ENCODE results near the gene ANXA4. TPM values are rescaled to one million over a fixed set of nuclear protein-coding genes. Genes with fewer than 3 reads are reported as not detected.
A peak's percentile ranks its signal among the peaks of the same experiment; 100 is the strongest.

ANXA4 gene
- polyA plus RNA-seq (2013): 59.5 TPM

DNA sequence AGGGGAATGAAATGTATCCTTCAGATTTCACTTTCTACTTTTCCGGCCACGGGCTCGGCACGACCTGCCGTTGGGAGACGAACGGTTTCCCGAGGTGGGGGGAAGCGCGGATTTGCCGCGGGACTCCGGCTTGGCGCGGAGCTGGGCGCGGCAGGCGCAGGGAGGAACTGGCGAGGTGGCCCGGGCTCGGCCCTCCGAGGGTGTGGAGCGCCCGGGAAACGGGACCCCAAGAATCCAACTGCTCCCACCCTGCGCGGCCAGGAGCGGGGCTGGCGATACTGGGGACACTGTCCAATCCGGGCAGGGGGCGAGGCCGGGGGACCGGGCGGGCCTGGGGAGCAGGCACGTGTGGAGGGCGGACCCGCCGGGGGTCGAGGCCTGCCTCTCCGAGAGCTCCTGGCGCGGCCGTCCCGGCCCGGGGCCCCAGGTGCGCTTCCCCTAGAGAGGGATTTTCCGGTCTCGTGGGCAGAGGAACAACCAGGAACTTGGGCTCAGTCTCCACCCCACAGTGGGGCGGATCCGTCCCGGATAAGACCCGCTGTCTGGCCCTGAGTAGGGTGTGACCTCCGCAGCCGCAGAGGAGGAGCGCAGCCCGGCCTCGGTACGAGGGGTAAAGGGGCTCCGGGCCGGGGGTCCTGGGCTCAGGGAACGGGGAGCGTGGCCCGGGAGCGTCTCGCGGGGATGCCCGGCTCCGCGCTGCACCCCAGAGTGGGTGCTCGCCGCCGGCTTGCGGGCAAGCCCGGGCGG, at the start of gene ANXA4:
ANXA4 (plus strand) TSS at position 560 of the 747 bp plus-strand sequence. CDS start 39,432 bp downstream, outside the sequence.
- Histone ChIP-seq H3K27ac (ENCODE audit: insufficient read depth in 1 of 2, low read depth in 1 of 2, low read length in 2 of 2, poor library complexity in 1 of 2, severe bottlenecking in 2 of 2) (peak within 1 kb of the TSS; percentile 54 to 71), H3K9me3 (ENCODE audit: control extremely low read depth in 1 of 5, control insufficient read depth in 4 of 5, insufficient read depth in 2 of 5, low read depth in 1 of 5, low read length in 4 of 5) (no peaks in the 10 kb centered on the region), H3K27me3 (replicated peaks in 2 of 5; ENCODE audit: control insufficient read depth in 4 of 5, insufficient read depth in 5 of 5, low read length in 4 of 5) (no peaks in the 10 kb centered on the region), H3K4me3 (ENCODE audit: control insufficient read depth in 1 of 7, extremely low read depth in 1 of 7, insufficient read depth in 4 of 7, low read depth in 2 of 7, low read length in 6 of 7) (peak within 1 kb of the TSS; percentile 71 to 95 (median 76)), H3K36me3 (ENCODE audit: control insufficient read depth in 4 of 4, insufficient read depth in 4 of 4, low read length in 3 of 4) (no peaks in the 10 kb centered on the region), H3K4me1 (ENCODE audit: control extremely low read depth in 1 of 4, control insufficient read depth in 4 of 4, insufficient read depth in 4 of 4, low read length in 3 of 4) (peaks cover 2 to 26% (median 17%) of the 10 kb centered on the region in 4 experiments)
- peak; percentile 42 to 59 (median 53) for DNase-seq
- WGBS (ENCODE audit: insufficient coverage): 0% methylated on average over 65 of the region's 75 CpGs
- POLR2A ChIA-PET: interaction anchor here (0.9 to 2.1 kb wide), 6 partner anchors 16 to 74 kb away, joined by 3 to 10 read pairs (median 4); no protein-coding TSS in a partner anchor
- CTCF ChIA-PET: interaction anchor here (0.5 to 4.4 kb wide), 13 partner anchors 10 to 87 kb away, joined by 3 to 23 read pairs (median 3); no protein-coding TSS in a partner anchor

DNA sequence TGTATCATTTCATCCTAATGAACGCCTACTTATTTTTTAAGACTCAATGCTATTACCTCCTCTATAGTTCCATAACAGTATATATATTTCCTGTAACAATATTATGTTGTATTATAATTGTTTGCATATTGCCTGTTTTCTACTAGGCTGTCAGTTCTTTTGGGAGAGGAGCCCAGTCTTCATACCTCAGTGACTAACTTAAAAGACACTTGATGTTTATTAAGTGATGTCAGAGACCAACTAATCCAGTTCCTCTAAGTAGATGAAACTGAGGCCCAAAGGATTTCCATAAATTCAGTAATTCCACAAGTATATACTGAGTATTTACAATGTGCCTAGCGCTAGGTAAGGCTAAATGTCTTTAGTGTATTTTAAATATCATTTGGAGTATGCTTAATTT, 49.5 kb upstream of the ANXA4 start:
- H3K9me3 ChIP-seq (ENCODE audit: control extremely low read depth in 1 of 5, control insufficient read depth in 4 of 5, insufficient read depth in 2 of 5, low read depth in 1 of 5, low read length in 4 of 5): no peaks in the 10 kb centered on the region
- H3K4me3 ChIP-seq (ENCODE audit: control insufficient read depth in 1 of 7, extremely low read depth in 1 of 7, insufficient read depth in 4 of 7, low read depth in 2 of 7, low read length in 6 of 7): no peak overlapping the region
- H3K4me1 ChIP-seq (ENCODE audit: control extremely low read depth in 1 of 4, control insufficient read depth in 4 of 4, insufficient read depth in 4 of 4, low read length in 3 of 4): peaks cover 9 to 27% (median 22%) of the 10 kb centered on the region in 4 experiments
- H3K27me3 ChIP-seq (replicated peaks in 2 of 5; ENCODE audit: control insufficient read depth in 4 of 5, insufficient read depth in 5 of 5, low read length in 4 of 5): no peaks in the 10 kb centered on the region
- ChIA-PET POLR2A (no interaction called here), CTCF (no interaction called here)
- DNase-seq: no peak
- H3K27ac ChIP-seq (ENCODE audit: insufficient read depth in 1 of 2, low read depth in 1 of 2, low read length in 2 of 2, poor library complexity in 1 of 2, severe bottlenecking in 2 of 2): no peak overlapping the region
- no peaks in the 10 kb centered on the region for H3K36me3 ChIP-seq (ENCODE audit: control insufficient read depth in 4 of 4, insufficient read depth in 4 of 4, low read length in 3 of 4)
- no CpG with 5 or more reads among the region's 2 CpGs for WGBS (ENCODE audit: insufficient coverage)

DNA sequence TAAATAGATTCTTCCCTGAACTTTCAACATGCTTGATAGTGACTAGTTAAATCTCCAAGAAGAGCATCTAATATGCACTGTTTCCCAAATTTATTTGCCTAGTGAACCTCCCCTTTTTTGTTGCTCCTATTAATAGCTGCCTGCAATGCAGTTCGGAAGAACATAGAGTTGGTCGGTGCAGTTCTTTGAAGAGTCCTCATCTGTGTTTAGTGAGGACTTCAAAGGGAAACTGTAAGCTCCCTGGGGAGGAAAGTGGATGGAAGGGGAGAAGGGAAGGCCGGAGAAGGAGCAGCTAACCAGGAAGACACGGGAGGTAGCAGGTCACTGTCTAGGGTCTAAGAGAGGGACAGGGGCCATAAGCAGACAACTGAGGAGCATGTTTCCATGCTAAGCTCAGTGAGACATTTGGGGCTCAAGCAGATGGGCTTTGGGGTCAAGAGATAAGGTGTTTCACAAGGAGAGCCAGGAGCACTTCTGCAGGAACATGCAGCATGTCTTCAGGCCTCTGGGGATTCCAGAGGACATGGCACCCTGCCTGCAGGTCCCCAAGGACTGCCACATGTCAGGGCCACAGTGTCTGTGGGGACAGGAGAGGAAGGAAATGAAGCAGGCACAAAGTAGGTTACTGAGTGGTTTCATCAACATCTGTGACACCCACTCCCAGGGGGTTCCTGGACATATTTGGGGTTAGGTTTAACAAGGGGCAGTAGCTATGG, 48.7 kb upstream of the ANXA4 start:
- no peaks in the 10 kb centered on the region for H3K9me3 ChIP-seq (ENCODE audit: control extremely low read depth in 1 of 5, control insufficient read depth in 4 of 5, insufficient read depth in 2 of 5, low read depth in 1 of 5, low read length in 4 of 5)
- no peak overlapping the region for H3K4me3 ChIP-seq (ENCODE audit: control insufficient read depth in 1 of 7, extremely low read depth in 1 of 7, insufficient read depth in 4 of 7, low read depth in 2 of 7, low read length in 6 of 7)
- peak overlapping the region in 1 of 2 experiments; percentile 11 for H3K27ac ChIP-seq (ENCODE audit: insufficient read depth in 1 of 2, low read depth in 1 of 2, low read length in 2 of 2, poor library complexity in 1 of 2, severe bottlenecking in 2 of 2)
- no peaks in the 10 kb centered on the region for H3K27me3 ChIP-seq (replicated peaks in 2 of 5; ENCODE audit: control insufficient read depth in 4 of 5, insufficient read depth in 5 of 5, low read length in 4 of 5)
- POLR2A ChIA-PET: no interaction called here
- peak in 2 of 3 donors; percentile 74 to 77 for DNase-seq
- H3K4me1 ChIP-seq (ENCODE audit: control extremely low read depth in 1 of 4, control insufficient read depth in 4 of 4, insufficient read depth in 4 of 4, low read length in 3 of 4): peaks cover 9 to 27% (median 22%) of the 10 kb centered on the region in 4 experiments
- CTCF ChIA-PET: interaction anchor here (0.6 to 1.6 kb wide), 4 partner anchors 22 to 133 kb away, joined by 3 to 5 read pairs (median 3); no protein-coding TSS in a partner anchor
- WGBS (ENCODE audit: insufficient coverage): 94% methylated on average over 3 of the region's 4 CpGs
- no peaks in the 10 kb centered on the region for H3K36me3 ChIP-seq (ENCODE audit: control insufficient read depth in 4 of 4, insufficient read depth in 4 of 4, low read length in 3 of 4)

DNA sequence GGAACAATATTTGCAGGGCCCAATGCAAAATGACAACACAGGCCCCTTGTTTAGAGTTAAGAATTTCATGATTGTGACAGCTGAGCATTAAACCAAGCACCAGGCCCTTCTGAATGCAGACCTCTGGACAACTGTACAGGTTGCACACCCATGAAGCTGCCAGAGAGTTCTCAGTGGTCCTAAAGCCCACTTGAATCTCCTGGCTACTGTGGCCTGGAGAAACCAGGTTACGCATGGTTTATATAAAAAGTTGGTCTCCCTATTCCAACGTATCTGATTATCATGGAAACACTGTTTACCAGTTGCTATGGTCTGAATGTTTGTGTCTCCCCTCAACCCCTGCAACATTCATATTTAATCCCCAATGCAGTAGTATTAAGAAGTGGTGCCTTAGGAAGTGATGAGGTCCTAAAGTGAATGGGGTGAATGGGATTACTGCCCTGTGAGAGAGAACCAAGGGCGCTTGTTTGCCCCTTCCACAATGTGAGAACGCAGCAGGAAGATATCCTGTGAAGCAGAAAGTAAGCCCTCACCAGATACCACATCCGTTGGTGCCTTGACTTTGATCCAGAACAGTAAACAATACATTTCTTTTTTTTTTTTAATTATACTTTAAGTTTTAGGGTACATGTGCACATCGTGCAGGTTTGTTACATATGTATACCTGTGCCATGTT, 48.0 kb upstream of the ANXA4 start:
- POLR2A ChIA-PET: interaction anchor here (1.0 kb wide), 1 partner anchor 10 kb away, joined by 3 read pairs; no protein-coding TSS in a partner anchor

DNA sequence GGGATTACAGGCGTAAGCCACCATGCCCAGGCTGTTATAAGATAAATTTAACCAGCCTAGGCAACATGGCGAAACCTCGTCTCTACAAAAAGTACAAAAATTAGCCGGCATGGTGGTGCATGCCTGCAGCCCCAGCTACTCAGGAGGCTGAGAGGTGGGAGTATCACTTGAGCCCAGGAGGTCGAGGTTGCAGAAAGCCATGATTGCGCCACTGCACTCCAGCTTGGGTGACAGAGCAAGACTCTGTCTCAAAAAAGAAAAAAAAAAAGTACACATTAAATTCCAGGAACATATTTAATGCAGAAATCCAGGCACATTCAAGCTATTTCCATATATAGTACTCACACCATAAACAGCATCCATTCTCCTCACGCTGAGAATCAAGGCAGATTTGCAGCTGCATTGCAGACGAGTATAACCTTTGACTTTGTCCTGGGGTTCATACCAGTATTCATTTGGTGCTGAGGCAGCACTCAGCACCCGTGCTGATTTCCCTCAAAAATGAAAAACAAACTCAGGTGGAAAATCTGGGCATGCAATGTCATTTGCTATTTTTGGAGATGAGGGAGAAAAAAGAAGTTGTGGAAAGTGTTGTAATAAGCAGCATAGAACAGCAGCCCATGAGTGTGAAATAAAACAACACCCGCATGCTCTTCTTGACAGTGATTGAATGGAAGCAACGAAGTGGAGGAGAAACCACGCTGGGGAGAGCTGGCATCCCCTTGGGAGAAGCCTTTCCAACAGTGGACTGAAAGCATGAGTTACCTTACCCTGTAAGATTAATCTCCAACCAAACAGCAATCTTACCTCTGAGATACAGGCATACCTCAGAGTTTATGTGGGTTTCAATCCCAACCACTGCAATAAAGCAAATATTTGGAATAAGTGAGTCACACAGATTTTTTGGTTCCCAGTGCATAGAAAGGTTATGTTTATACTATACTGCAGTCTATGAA, 46.8 kb upstream of the ANXA4 start:
- ChIA-PET CTCF (interaction anchor here (0.6 to 0.7 kb wide), 2 partner anchors 35 to 130 kb away, joined by 3 read pairs; no protein-coding TSS in a partner anchor), POLR2A (interaction anchor here (1.0 kb wide), 1 partner anchor 12 kb away, joined by 3 read pairs; no protein-coding TSS in a partner anchor)
- no peaks in the 10 kb centered on the region for H3K27me3 ChIP-seq (replicated peaks in 2 of 5; ENCODE audit: control insufficient read depth in 4 of 5, insufficient read depth in 5 of 5, low read length in 4 of 5)
- 89% methylated on average over 9 of the region's 12 CpGs for WGBS (ENCODE audit: insufficient coverage)
- peak in 1 of 3 donors; percentile 12 for DNase-seq
- peaks cover 9 to 24% (median 20%) of the 10 kb centered on the region in 4 experiments for H3K4me1 ChIP-seq (ENCODE audit: control extremely low read depth in 1 of 4, control insufficient read depth in 4 of 4, insufficient read depth in 4 of 4, low read length in 3 of 4)
- H3K9me3 ChIP-seq (ENCODE audit: control extremely low read depth in 1 of 5, control insufficient read depth in 4 of 5, insufficient read depth in 2 of 5, low read depth in 1 of 5, low read length in 4 of 5): no peaks in the 10 kb centered on the region
- no peak overlapping the region for H3K27ac ChIP-seq (ENCODE audit: insufficient read depth in 1 of 2, low read depth in 1 of 2, low read length in 2 of 2, poor library complexity in 1 of 2, severe bottlenecking in 2 of 2)
- H3K4me3 ChIP-seq (ENCODE audit: control insufficient read depth in 1 of 7, extremely low read depth in 1 of 7, insufficient read depth in 4 of 7, low read depth in 2 of 7, low read length in 6 of 7): no peak overlapping the region
- H3K36me3 ChIP-seq (ENCODE audit: control insufficient read depth in 4 of 4, insufficient read depth in 4 of 4, low read length in 3 of 4): no peaks in the 10 kb centered on the region

More for the DNA sequence above, 48.0 kb upstream of the ANXA4 start:
- 56% methylated on average over 3 of the region's 6 CpGs for WGBS (ENCODE audit: insufficient coverage)
- Histone ChIP-seq H3K9me3 (ENCODE audit: control extremely low read depth in 1 of 5, control insufficient read depth in 4 of 5, insufficient read depth in 2 of 5, low read depth in 1 of 5, low read length in 4 of 5) (no peaks in the 10 kb centered on the region), H3K27ac (ENCODE audit: insufficient read depth in 1 of 2, low read depth in 1 of 2, low read length in 2 of 2, poor library complexity in 1 of 2, severe bottlenecking in 2 of 2) (peak overlapping the region in 1 of 2 experiments; percentile 11), H3K4me3 (ENCODE audit: control insufficient read depth in 1 of 7, extremely low read depth in 1 of 7, insufficient read depth in 4 of 7, low read depth in 2 of 7, low read length in 6 of 7) (peak overlapping the region in 1 of 7 experiments; percentile 19), H3K36me3 (ENCODE audit: control insufficient read depth in 4 of 4, insufficient read depth in 4 of 4, low read length in 3 of 4) (no peaks in the 10 kb centered on the region), H3K4me1 (ENCODE audit: control extremely low read depth in 1 of 4, control insufficient read depth in 4 of 4, insufficient read depth in 4 of 4, low read length in 3 of 4) (peaks cover 9 to 27% (median 21%) of the 10 kb centered on the region in 4 experiments), H3K27me3 (replicated peaks in 2 of 5; ENCODE audit: control insufficient read depth in 4 of 5, insufficient read depth in 5 of 5, low read length in 4 of 5) (no peaks in the 10 kb centered on the region)
- peak in 2 of 3 donors; percentile 51 to 63 for DNase-seq
- CTCF ChIA-PET: interaction anchor here (0.6 to 1.6 kb wide), 4 partner anchors 21 to 134 kb away, joined by 3 to 5 read pairs (median 3); no protein-coding TSS in a partner anchor

DNA sequence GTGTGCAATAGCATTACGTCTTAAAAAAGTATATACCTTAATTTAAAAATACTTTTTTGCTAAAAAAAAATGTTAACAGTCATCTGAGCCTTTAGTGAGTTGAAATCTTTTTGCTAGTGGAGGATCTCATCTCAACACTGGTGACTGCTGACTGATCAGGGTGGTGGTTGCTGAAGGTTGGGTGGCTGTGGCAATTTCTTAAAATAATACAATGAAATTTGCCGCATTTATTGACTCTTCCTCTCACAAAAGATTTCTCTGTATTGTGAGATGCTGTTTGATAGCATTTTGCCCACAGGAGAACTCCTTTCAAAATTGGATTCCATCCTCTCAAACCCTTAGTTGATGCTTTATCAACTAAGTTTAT, 46.1 kb upstream of the ANXA4 start:
- Histone ChIP-seq H3K9me3 (ENCODE audit: control extremely low read depth in 1 of 5, control insufficient read depth in 4 of 5, insufficient read depth in 2 of 5, low read depth in 1 of 5, low read length in 4 of 5) (no peaks in the 10 kb centered on the region), H3K27ac (ENCODE audit: insufficient read depth in 1 of 2, low read depth in 1 of 2, low read length in 2 of 2, poor library complexity in 1 of 2, severe bottlenecking in 2 of 2) (no peak overlapping the region), H3K36me3 (ENCODE audit: control insufficient read depth in 4 of 4, insufficient read depth in 4 of 4, low read length in 3 of 4) (no peaks in the 10 kb centered on the region), H3K4me3 (ENCODE audit: control insufficient read depth in 1 of 7, extremely low read depth in 1 of 7, insufficient read depth in 4 of 7, low read depth in 2 of 7, low read length in 6 of 7) (no peak overlapping the region), H3K4me1 (ENCODE audit: control extremely low read depth in 1 of 4, control insufficient read depth in 4 of 4, insufficient read depth in 4 of 4, low read length in 3 of 4) (peaks cover 9 to 24% (median 20%) of the 10 kb centered on the region in 4 experiments), H3K27me3 (replicated peaks in 2 of 5; ENCODE audit: control insufficient read depth in 4 of 5, insufficient read depth in 5 of 5, low read length in 4 of 5) (no peaks in the 10 kb centered on the region)
- CTCF ChIA-PET: interaction anchor here (5.0 kb wide), 1 partner anchor 19 kb away, joined by 22 read pairs; no protein-coding TSS in a partner anchor
- DNase-seq: no peak
- POLR2A ChIA-PET: no interaction called here
- no CpG with 5 or more reads among the region's 2 CpGs for WGBS (ENCODE audit: insufficient coverage)

Data from common myeloid progenitor, CD34-positive (primary cell).